Measurements from ENCODE around the gene NONO.
"Not testable (repeated sequence)": the region's sequence is repeated elsewhere in the genome, so short reads cannot be mapped to it uniquely, and the experiment has no call there.

The NONO gene

GRCh38 chrX:71250841-71251240, 32.6 kb upstream of the NONO start:
- no peak overlapping the region for H3K27ac ChIP-seq
- no peak for TF ChIP-seq CTCF (conservative IDR thresholded peaks at IDR 0.05)

- no peak for TF ChIP-seq CTCF (conservative IDR thresholded peaks at IDR 0.05)
- H3K27ac ChIP-seq, result no peak overlapping the region
Measured at GRCh38 chrX:71251466-71251973, 31.9 kb upstream of the NONO start.

- no peak for TF ChIP-seq CTCF (conservative IDR thresholded peaks at IDR 0.05)
- H3K27ac ChIP-seq, result no peak overlapping the region; the same call in 1 of the 2 replicates
Measured at GRCh38 chrX:71252221-71252620, 31.2 kb upstream of the NONO start.

GRCh38 chrX:71253253-71254091, 30.0 kb upstream of the NONO start:
- H3K27ac ChIP-seq, result peak overlapping the region; percentile 80
- peak; percentile 64 for TF ChIP-seq CTCF (conservative IDR thresholded peaks at IDR 0.05)

GRCh38 chrX:71254092-71254963, 29.1 kb upstream of the NONO start, which contains the start of gene ZMYM3:
TSS of gene ZMYM3 (minus strand) at chrX:71254140. CDS start at chrX:71253255, 885 bp downstream.
- peak within 1 kb of the TSS; percentile 80 for H3K27ac ChIP-seq
- no peak for TF ChIP-seq CTCF (conservative IDR thresholded peaks at IDR 0.05)

- peak overlapping the region; percentile 80 for H3K27ac ChIP-seq
- no peak for TF ChIP-seq CTCF (conservative IDR thresholded peaks at IDR 0.05)
Measured at GRCh38 chrX:71256051-71256450, 27.4 kb upstream of the NONO start.

GRCh38 chrX:71256856-71257255, 26.6 kb upstream of the NONO start:
- no peak overlapping the region for H3K27ac ChIP-seq
- TF ChIP-seq CTCF (conservative IDR thresholded peaks at IDR 0.05), result no peak

- H3K27ac ChIP-seq, result not testable (repeated sequence)
Measured at GRCh38 chrX:71268624-71269023, 14.8 kb upstream of the NONO start.

Data from VCaP (cell line).